BLaER1 (cell line): ENCODE data around the gene RNF41.

Experiments
- H3K27ac ChIP-seq: shearing (Covaris generic); formaldehyde crosslinking; 2 replicates; pipeline ENCODE4 v1.8.1; 2022
- H3K27me3 ChIP-seq: shearing (Covaris generic); formaldehyde crosslinking; 2 replicates; pipeline ENCODE4 v1.8.1; 2022
- H3K36me3 ChIP-seq: shearing (Covaris generic); formaldehyde crosslinking; 2 replicates; pipeline ENCODE4 v1.8.1; 2022
- H3K4me1 ChIP-seq: shearing (Covaris generic); formaldehyde crosslinking; 2 replicates; pipeline ENCODE4 v1.8.1; 2022
- H3K4me2 ChIP-seq: shearing (Covaris generic); formaldehyde crosslinking; 2 replicates; pipeline ENCODE4 v1.8.1; 2022
- H3K4me3 ChIP-seq: shearing (Covaris generic); formaldehyde crosslinking; 2 replicates; pipeline ENCODE4 v1.8.1; 2022
- H3K9ac ChIP-seq: shearing (Covaris generic); formaldehyde crosslinking; 2 replicates; pipeline ENCODE4 v1.8.1; 2022
- H3K9me3 ChIP-seq: shearing (Covaris generic); formaldehyde crosslinking; 2 replicates; pipeline ENCODE4 v1.8.1; 2022
- H4K20me1 ChIP-seq: shearing (Covaris generic); formaldehyde crosslinking; 2 replicates; pipeline ENCODE4 v1.8.1; 2022
- Cebpa-rat ChIP-seq: shearing (Covaris generic); IDR thresholded peaks from 2 replicates; pipeline ENCODE4 v1.8.1; 2022

The RNF41 gene

GRCh38 chr12:56188131-56188777 lies 33.5 kb downstream of the RNF41 start:
- Histone ChIP-seq H3K9ac (peak overlapping the region; percentile 96), H3K36me3 (peaks cover 43% of the 10 kb centered on the region), H3K27ac (peak overlapping the region; percentile 89), H3K4me2 (peak overlapping the region; percentile 88), H4K20me1 (peaks cover 35% of the 10 kb centered on the region), H3K27me3 (no peaks in the 10 kb centered on the region), H3K4me3 (peak overlapping the region; percentile 90), H3K9me3 (no peaks in the 10 kb centered on the region), H3K4me1 (peaks cover 29% of the 10 kb centered on the region)
- TF ChIP-seq Cebpa-rat, result no peak

DNA sequence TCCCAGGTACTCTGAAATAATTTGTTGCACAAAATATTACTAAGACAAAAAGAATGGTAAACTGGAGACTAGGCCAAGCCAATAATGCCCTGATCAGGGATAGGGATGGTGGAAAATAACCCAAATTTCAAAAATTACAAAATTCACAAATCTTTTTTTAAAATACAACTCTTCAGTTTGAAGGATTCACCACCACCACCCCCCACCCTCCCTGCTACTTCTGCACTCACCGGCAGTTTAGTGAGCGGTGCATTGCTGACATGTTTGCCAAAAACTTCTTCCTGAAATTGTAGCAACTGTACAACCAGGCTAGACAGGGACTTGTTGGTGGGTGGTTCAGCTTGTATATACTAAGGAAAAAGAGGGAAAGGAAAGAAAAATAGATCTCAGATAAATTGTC lies 34.8 kb downstream of the RNF41 start:
- no peaks in the 10 kb centered on the region for H3K9me3 ChIP-seq
- no peak overlapping the region; the same call in 1 of the 2 replicates for H3K4me3 ChIP-seq
- H3K4me2 ChIP-seq, result peak overlapping the region; percentile 88
- H3K4me1 ChIP-seq, result peaks cover 29% of the 10 kb centered on the region
- no peak for TF ChIP-seq Cebpa-rat
- H3K27me3 ChIP-seq, result no peaks in the 10 kb centered on the region
- H3K9ac ChIP-seq, result peak overlapping the region; percentile 96; the same call in 1 of the 2 replicates
- peaks cover 35% of the 10 kb centered on the region for H4K20me1 ChIP-seq
- H3K36me3 ChIP-seq, result peaks cover 56% of the 10 kb centered on the region
- peak overlapping the region; percentile 25; the same call in 1 of the 2 replicates for H3K27ac ChIP-seq

DNA sequence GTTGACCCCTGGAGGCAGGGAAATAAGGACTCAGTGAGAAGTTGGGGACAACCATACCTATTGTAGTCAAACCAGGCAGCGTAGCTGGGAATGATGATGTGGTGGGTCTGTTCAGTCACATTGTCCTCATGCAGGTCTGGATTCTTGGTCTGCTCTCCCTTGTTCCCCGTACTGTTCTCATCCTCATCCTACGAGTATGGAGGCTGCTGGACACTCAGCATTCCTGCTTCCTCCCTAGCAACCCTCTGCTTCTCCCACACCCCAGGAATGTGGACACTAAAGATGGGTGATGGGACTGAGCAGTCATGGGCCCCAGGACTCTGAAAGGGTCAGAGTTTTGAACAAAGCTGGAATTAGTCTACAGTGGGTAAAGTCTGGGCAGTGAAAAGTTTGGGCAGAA lies 43.4 kb downstream of the RNF41 start:
- no peak overlapping the region for H3K4me2 ChIP-seq
- no peak overlapping the region for H3K4me3 ChIP-seq
- H3K27ac ChIP-seq, result no peak overlapping the region
- TF ChIP-seq Cebpa-rat, result no peak
- no peaks in the 10 kb centered on the region for H4K20me1 ChIP-seq
- no peaks in the 10 kb centered on the region for H3K9me3 ChIP-seq
- H3K9ac ChIP-seq, result no peak overlapping the region
- H3K36me3 ChIP-seq, result peaks cover 100% of the 10 kb centered on the region
- no peaks in the 10 kb centered on the region for H3K4me1 ChIP-seq
- H3K27me3 ChIP-seq, result no peaks in the 10 kb centered on the region

DNA sequence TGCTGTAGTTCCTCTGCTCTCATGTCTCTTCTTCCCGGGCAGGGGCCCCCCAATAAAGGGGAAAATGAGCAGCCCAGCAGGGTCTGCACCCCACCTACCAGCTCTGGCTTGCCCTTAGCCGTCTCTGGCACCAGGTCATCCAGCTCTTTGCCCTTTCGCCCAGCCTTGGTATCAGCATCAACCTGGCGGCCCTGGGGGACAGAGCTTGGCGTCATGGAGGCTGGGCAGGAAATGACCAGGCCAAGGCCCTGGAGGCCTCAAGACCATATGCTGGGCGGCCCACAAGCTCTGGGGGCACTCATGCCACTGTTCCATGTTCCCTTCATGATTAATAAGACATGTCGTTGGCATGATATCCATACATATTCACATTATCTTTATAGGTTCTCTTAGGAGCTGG lies 48.9 kb downstream of the RNF41 start:
- H3K4me1 ChIP-seq, result no peaks in the 10 kb centered on the region
- TF ChIP-seq Cebpa-rat, result no peak
- peaks cover 100% of the 10 kb centered on the region for H3K36me3 ChIP-seq
- no peak overlapping the region for H3K4me3 ChIP-seq
- H3K27me3 ChIP-seq, result no peaks in the 10 kb centered on the region
- H3K27ac ChIP-seq, result no peak overlapping the region
- H3K9ac ChIP-seq, result no peak overlapping the region
- H3K4me2 ChIP-seq, result no peak overlapping the region
- no peaks in the 10 kb centered on the region for H4K20me1 ChIP-seq
- no peaks in the 10 kb centered on the region for H3K9me3 ChIP-seq

DNA sequence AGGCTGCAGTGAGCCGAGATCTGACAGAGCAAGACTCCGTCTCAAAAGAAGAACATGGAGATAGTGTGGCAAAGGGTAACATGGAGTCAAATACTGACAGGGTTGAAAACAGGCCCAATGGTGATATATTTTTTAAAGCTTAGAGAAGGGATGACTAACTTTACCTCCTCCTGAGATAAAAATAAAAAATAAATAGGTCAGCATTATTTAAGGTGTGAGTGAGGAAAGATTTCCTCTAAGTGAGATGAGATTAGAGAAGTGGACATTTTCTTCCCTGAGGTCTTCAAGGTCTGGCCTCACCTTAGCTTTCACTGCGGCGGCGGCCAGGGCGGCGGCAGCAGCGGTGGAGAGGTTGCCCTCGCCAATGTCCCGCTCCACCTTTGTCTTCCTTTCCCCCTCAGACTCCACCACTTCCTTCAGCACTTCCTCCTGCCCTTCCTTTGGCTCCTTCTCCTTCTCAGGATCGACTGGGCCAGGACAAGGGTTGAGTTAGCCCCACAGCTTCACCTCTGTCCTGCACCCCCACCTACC lies 52.4 kb downstream of the RNF41 start:
- no peak overlapping the region for H3K9ac ChIP-seq
- TF ChIP-seq Cebpa-rat, result no peak
- H3K9me3 ChIP-seq, result no peaks in the 10 kb centered on the region
- no peaks in the 10 kb centered on the region for H3K4me1 ChIP-seq
- H4K20me1 ChIP-seq, result peaks cover 11% of the 10 kb centered on the region
- H3K27me3 ChIP-seq, result no peaks in the 10 kb centered on the region
- H3K4me2 ChIP-seq, result no peak overlapping the region
- no peak overlapping the region for H3K27ac ChIP-seq
- peaks cover 100% of the 10 kb centered on the region for H3K36me3 ChIP-seq
- H3K4me3 ChIP-seq, result no peak overlapping the region

GRCh38 chr12:56165369-56165768 lies 56.4 kb downstream of the RNF41 start:
- no peak for TF ChIP-seq Cebpa-rat
- Histone ChIP-seq H3K4me3 (no peak overlapping the region), H3K9ac (no peak overlapping the region), H3K4me1 (peaks cover 16% of the 10 kb centered on the region), H3K9me3 (no peaks in the 10 kb centered on the region), H3K27ac (no peak overlapping the region), H3K36me3 (peaks cover 100% of the 10 kb centered on the region), H3K4me2 (no peak overlapping the region), H4K20me1 (peaks cover 47% of the 10 kb centered on the region), H3K27me3 (no peaks in the 10 kb centered on the region)

- Histone ChIP-seq H3K36me3 (peaks cover 100% of the 10 kb centered on the region), H3K27me3 (no peaks in the 10 kb centered on the region), H3K9ac (no peak overlapping the region), H3K4me1 (peaks cover 26% of the 10 kb centered on the region), H4K20me1 (peaks cover 58% of the 10 kb centered on the region), H3K27ac (no peak overlapping the region), H3K4me3 (no peak overlapping the region), H3K9me3 (no peaks in the 10 kb centered on the region), H3K4me2 (no peak overlapping the region)
- TF ChIP-seq Cebpa-rat, result no peak
Measured at GRCh38 chr12:56164345-56164729, 57.4 kb downstream of the RNF41 start.

GRCh38 chr12:56163533-56164344 lies 58.0 kb downstream of the RNF41 start:
- Histone ChIP-seq H3K4me3 (no peak overlapping the region), H3K36me3 (peaks cover 96% of the 10 kb centered on the region), H3K27ac (no peak overlapping the region), H4K20me1 (peaks cover 64% of the 10 kb centered on the region), H3K4me2 (no peak overlapping the region), H3K9ac (no peak overlapping the region), H3K9me3 (no peaks in the 10 kb centered on the region), H3K4me1 (peaks cover 29% of the 10 kb centered on the region), H3K27me3 (no peaks in the 10 kb centered on the region)
- TF ChIP-seq Cebpa-rat, result no peak

- TF ChIP-seq Cebpa-rat, result no peak
- no peak overlapping the region for H3K27ac ChIP-seq
- peaks cover 29% of the 10 kb centered on the region for H3K4me1 ChIP-seq
- H3K4me2 ChIP-seq, result no peak overlapping the region
- peaks cover 67% of the 10 kb centered on the region for H4K20me1 ChIP-seq
- 0 out of 2 replicates have a peak overlapping the region, but pooled peaks have one; percentile 1 for H3K9ac ChIP-seq
- no peaks in the 10 kb centered on the region for H3K9me3 ChIP-seq
- peaks cover 86% of the 10 kb centered on the region for H3K36me3 ChIP-seq
- H3K27me3 ChIP-seq, result no peaks in the 10 kb centered on the region
- no peak overlapping the region for H3K4me3 ChIP-seq
Measured at GRCh38 chr12:56162468-56163290, 59.0 kb downstream of the RNF41 start.
